ENCODE data around the gene CD7.
A peak's percentile ranks its signal among the peaks of the same experiment; 100 is the strongest.
"Not testable (repeated sequence)": the region's sequence is repeated elsewhere in the genome, so short reads cannot be mapped to it uniquely, and the experiment has no call there.

The CD7 gene

DNA sequence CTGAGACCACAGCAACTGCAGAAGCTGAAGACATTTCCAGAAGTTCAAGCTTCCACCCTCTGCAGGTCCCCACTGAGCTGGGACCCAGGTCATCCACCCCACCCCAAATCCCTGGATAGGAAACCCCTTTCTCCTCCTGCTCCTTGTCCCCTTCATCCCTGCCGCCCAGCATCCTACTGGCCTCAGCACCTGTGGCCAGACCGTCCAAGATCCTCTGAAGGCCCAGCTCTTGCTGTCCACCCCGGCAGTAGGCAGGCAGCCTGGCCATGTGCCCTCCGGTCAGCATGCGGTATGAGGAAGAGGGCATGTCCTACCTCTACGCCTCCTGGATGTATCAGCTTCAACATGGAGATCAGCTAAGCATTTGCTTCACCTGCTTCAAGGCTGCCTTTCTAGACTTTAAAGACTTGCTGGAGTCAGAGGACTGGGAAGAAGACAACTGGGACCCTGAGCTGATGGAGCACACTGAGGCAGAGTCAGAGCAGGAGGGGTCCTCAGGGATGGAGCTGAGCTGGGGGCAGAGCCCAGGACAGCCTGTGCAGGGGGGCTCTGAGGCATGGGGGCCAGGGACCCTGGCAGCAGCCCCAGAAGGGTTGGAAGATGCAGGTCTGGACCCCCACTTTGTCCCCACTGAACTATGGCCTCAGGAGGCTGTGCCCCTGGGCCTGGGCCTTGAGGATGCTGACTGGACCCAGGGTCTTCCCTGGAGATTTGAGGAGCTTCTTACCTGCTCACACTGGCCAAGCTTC lies 44.7 kb upstream of the CD7 start:
- Histone ChIP-seq H2AFZ (ENCODE audit: low read length) (no peak overlapping the region), H3K4me1 (ENCODE audit: insufficient read depth, low read length, severe bottlenecking) (peaks cover 15% of the 10 kb centered on the region), H3K9me3 (ENCODE audit: low read length) (no peaks in the 10 kb centered on the region), H3F3A (ENCODE audit: insufficient read depth, low read length) (no peaks in the 10 kb centered on the region), H3K27me3 (ENCODE audit: insufficient read depth, low read length) (no peaks in the 10 kb centered on the region), H3K9ac (ENCODE audit: low read length) (no peak overlapping the region), H4K20me1 (ENCODE audit: insufficient read depth, low read length) (no peaks in the 10 kb centered on the region), H3K9me2 (ENCODE audit: low read depth, low read length) (no peaks in the 10 kb centered on the region), H3K4me2 (ENCODE audit: low read length) (no peak overlapping the region), H3K4me3 (ENCODE audit: low read depth, low read length, poor library complexity, severe bottlenecking) (no peak overlapping the region), H3K79me2 (ENCODE audit: insufficient read depth, low read length) (no peaks in the 10 kb centered on the region), H3K27ac (ENCODE audit: low read depth, low read length, poor library complexity, severe bottlenecking) (no peak overlapping the region), H3K36me3 (ENCODE audit: insufficient read depth, low read length) (no peaks in the 10 kb centered on the region)
- no peak for TF ChIP-seq EZH2 (IDR thresholded peaks at IDR 0.05; ENCODE audit: borderline replicate concordance, low read length)
- TF ChIP-seq, protein P1, sequence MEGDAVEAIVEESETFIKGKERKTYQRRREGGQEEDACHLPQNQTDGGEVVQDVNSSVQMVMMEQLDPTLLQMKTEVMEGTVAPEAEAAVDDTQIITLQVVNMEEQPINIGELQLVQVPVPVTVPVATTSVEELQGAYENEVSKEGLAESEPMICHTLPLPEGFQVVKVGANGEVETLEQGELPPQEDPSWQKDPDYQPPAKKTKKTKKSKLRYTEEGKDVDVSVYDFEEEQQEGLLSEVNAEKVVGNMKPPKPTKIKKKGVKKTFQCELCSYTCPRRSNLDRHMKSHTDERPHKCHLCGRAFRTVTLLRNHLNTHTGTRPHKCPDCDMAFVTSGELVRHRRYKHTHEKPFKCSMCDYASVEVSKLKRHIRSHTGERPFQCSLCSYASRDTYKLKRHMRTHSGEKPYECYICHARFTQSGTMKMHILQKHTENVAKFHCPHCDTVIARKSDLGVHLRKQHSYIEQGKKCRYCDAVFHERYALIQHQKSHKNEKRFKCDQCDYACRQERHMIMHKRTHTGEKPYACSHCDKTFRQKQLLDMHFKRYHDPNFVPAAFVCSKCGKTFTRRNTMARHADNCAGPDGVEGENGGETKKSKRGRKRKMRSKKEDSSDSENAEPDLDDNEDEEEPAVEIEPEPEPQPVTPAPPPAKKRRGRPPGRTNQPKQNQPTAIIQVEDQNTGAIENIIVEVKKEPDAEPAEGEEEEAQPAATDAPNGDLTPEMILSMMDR (IDR thresholded peaks at IDR 0.05; ENCODE audit: low read length): no peak

DNA sequence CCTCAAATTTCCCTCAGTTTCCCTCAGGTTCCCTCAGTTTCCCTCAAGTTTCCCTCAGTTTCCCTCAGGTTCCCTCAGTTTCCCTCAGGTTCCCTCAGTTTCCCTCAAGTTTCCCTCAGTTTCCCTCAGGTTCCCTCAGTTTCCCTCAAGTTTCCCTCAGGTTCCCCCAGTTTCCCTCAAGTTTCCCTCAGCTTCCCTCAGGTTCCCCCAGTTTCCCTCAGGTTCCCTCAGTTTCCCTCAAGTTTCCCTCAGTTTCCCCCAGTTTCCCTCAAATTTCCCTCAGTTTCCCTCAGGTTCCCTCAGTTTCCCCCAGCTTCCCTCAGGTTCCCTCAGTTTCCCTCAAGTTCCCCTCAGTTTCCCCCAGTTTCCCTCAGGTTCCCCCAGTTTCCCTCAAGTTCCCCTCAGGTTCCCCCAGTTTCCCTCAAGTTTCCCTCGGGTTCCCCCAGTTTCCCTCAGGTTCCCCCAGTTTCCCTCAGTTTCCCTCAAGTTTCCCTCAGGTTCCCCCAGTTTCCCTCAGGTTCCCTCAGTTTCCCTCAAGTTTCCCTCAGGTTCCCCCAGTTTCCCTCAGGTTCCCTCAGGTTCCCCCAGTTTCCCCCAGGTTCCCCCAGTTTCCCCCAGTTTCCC lies 42.2 kb upstream of the CD7 start:
- not testable (repeated sequence) for H3K9ac ChIP-seq (ENCODE audit: low read length); H2AFZ ChIP-seq (ENCODE audit: low read length); H3K4me2 ChIP-seq (ENCODE audit: low read length); H4K20me1 ChIP-seq (ENCODE audit: insufficient read depth, low read length); H3K36me3 ChIP-seq (ENCODE audit: insufficient read depth, low read length); H3K4me3 ChIP-seq (ENCODE audit: low read depth, low read length, poor library complexity, severe bottlenecking); H3K9me2 ChIP-seq (ENCODE audit: low read depth, low read length); H3K27ac ChIP-seq (ENCODE audit: low read depth, low read length, poor library complexity, severe bottlenecking); H3K27me3 ChIP-seq (ENCODE audit: insufficient read depth, low read length); H3K79me2 ChIP-seq (ENCODE audit: insufficient read depth, low read length); H3F3A ChIP-seq (ENCODE audit: insufficient read depth, low read length); H3K9me3 ChIP-seq (ENCODE audit: low read length)
- H3K4me1 ChIP-seq (ENCODE audit: insufficient read depth, low read length, severe bottlenecking): peaks cover 29% of the 10 kb centered on the region

DNA sequence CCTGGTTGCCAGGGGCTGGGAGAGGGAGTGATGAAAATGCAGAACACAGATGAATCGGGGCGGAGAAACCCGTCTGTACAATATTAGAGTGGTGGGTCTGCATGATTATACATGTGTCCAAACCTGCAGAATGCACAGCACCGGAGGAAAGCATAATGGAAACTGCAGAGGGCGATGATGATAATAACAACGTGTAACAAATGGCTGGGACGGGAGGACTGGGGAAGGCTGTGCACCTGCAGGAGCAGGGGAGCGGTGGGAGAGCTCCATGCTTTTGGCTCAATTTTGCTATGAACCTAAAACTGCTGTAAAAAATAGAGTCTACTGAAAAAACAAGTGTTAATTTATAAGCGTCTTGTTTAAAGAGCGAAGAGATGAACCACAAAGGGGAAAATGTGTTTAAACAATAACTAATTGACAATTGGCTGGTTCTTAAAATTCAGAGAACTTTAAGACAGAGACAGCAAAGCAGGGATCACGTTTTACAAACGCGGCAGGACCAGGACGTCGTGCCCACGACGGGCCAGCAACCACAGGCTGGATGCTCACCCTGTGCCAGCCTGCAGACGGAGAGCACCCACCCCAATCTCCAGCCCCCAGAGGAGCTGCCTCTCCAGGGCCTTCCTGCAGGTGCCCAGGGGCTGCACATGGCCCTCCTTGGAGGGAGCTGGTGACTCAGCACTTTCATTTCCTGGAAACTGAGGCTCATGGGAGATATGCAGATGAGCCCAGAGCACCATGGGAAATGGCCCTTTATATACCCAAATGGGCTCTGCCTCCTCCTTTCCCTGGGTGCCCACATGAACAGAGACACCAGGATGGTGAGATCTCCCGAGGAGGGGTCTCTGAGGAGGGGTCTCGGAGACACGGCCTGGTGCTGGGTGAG lies 41.3 kb upstream of the CD7 start, which contains the start of gene TEX19:
Gene TEX19, plus strand, starts transcription at position 783 of the 886 bp plus-strand sequence. CDS start 2,904 bp downstream, outside the sequence.
- no peaks in the 10 kb centered on the region for H3K36me3 ChIP-seq (ENCODE audit: insufficient read depth, low read length)
- no peak within 1 kb of the TSS for H2AFZ ChIP-seq (ENCODE audit: low read length)
- H3K79me2 ChIP-seq (ENCODE audit: insufficient read depth, low read length): no peaks in the 10 kb centered on the region
- H3K9me3 ChIP-seq (ENCODE audit: low read length): no peaks in the 10 kb centered on the region
- H3K4me3 ChIP-seq (ENCODE audit: low read depth, low read length, poor library complexity, severe bottlenecking): no peak within 1 kb of the TSS
- no peaks in the 10 kb centered on the region for H3K27me3 ChIP-seq (ENCODE audit: insufficient read depth, low read length)
- H3K4me2 ChIP-seq (ENCODE audit: low read length): peak within 1 kb of the TSS; percentile 8; the same call in 1 of the 2 replicates
- H3K27ac ChIP-seq (ENCODE audit: low read depth, low read length, poor library complexity, severe bottlenecking): peak within 1 kb of the TSS; percentile 47
- H3F3A ChIP-seq (ENCODE audit: insufficient read depth, low read length): no peaks in the 10 kb centered on the region
- no peaks in the 10 kb centered on the region for H3K9me2 ChIP-seq (ENCODE audit: low read depth, low read length)
- TF ChIP-seq EZH2 (IDR thresholded peaks at IDR 0.05; ENCODE audit: borderline replicate concordance, low read length): no peak
- TF ChIP-seq, protein P1 (IDR thresholded peaks at IDR 0.05; ENCODE audit: low read length): peak; percentile 13; the same call in 1 of the 2 replicates
- H3K9ac ChIP-seq (ENCODE audit: low read length): no peak within 1 kb of the TSS
- peaks cover 29% of the 10 kb centered on the region for H3K4me1 ChIP-seq (ENCODE audit: insufficient read depth, low read length, severe bottlenecking)
- no peaks in the 10 kb centered on the region for H4K20me1 ChIP-seq (ENCODE audit: insufficient read depth, low read length)

Measured in OCI-LY1 (cell line).